GM19025 (cell line): Measurements from ENCODE around the gene MAPK12.
"Not testable (repeated sequence)": the region's sequence is repeated elsewhere in the genome, so short reads cannot be mapped to it uniquely, and the experiment has no call there.

Experiments
- ATAC-seq: cut with Tn5 transposase; IDR thresholded peaks from one replicate; pipeline ENCODE4 v1.9.1; 2021; ENCODE audit warnings: mild to moderate bottlenecking, low read depth, moderate library complexity; ENCODE audit not compliant: unreplicated experiment

The MAPK12 gene

GRCh38 chr22:50282361-50283155 lies 21.1 kb upstream of the MAPK12 start:
- ATAC-seq, result no peak

GRCh38 chr22:50281957-50282356 lies 20.5 kb upstream of the MAPK12 start:
- no peak for ATAC-seq

GRCh38 chr22:50281384-50281760 lies 19.9 kb upstream of the MAPK12 start:
- no peak for ATAC-seq

GRCh38 chr22:50280708-50281383 lies 19.4 kb upstream of the MAPK12 start:
- ATAC-seq, result no peak

- ATAC-seq, result no peak
Measured at GRCh38 chr22:50280022-50280707, 18.7 kb upstream of the MAPK12 start.

GRCh38 chr22:50278956-50279619 lies 17.6 kb upstream of the MAPK12 start:
- ATAC-seq, result no peak

- ATAC-seq, result no peak
Measured at GRCh38 chr22:50278461-50278860, 17.0 kb upstream of the MAPK12 start.

GRCh38 chr22:50277761-50278160 lies 16.3 kb upstream of the MAPK12 start:
- no peak for ATAC-seq

- ATAC-seq, result peak; percentile 67
Measured at GRCh38 chr22:50276143-50276542, 14.7 kb upstream of the MAPK12 start.

GRCh38 chr22:50275181-50276055 lies 13.9 kb upstream of the MAPK12 start:
- no peak for ATAC-seq

- ATAC-seq, result no peak
Measured at GRCh38 chr22:50274771-50275170, 13.3 kb upstream of the MAPK12 start.

GRCh38 chr22:50274311-50274710 lies 12.8 kb upstream of the MAPK12 start:
- no peak for ATAC-seq

- ATAC-seq, result not testable (repeated sequence)
Measured at GRCh38 chr22:50273781-50274180, 12.3 kb upstream of the MAPK12 start.

- not testable (repeated sequence) for ATAC-seq
Measured at GRCh38 chr22:50273352-50273751, 11.9 kb upstream of the MAPK12 start.

- no peak for ATAC-seq
Measured at GRCh38 chr22:50272044-50272802, 10.7 kb upstream of the MAPK12 start.

- no peak for ATAC-seq
Measured at GRCh38 chr22:50271519-50271970, 10.1 kb upstream of the MAPK12 start.

- ATAC-seq, result no peak
Measured at GRCh38 chr22:50270666-50271394, 9.3 kb upstream of the MAPK12 start.

GRCh38 chr22:50269970-50270665 lies 8.6 kb upstream of the MAPK12 start, which contains the start of gene MAPK11:
Gene MAPK11 (minus strand): TSS chr22:50270380. CDS start chr22:50270292, 88 bp downstream.
- no peak for ATAC-seq
